Bone marrow (tissue), 2 donors: ENCODE measurements around the gene PKNOX2.

Experiments
- DNase-seq, 2 donors: peaks; one replicate each; lab custom pipeline; 2025; lab: John Stamatoyannopoulos, UW

Gene PKNOX2

DNA sequence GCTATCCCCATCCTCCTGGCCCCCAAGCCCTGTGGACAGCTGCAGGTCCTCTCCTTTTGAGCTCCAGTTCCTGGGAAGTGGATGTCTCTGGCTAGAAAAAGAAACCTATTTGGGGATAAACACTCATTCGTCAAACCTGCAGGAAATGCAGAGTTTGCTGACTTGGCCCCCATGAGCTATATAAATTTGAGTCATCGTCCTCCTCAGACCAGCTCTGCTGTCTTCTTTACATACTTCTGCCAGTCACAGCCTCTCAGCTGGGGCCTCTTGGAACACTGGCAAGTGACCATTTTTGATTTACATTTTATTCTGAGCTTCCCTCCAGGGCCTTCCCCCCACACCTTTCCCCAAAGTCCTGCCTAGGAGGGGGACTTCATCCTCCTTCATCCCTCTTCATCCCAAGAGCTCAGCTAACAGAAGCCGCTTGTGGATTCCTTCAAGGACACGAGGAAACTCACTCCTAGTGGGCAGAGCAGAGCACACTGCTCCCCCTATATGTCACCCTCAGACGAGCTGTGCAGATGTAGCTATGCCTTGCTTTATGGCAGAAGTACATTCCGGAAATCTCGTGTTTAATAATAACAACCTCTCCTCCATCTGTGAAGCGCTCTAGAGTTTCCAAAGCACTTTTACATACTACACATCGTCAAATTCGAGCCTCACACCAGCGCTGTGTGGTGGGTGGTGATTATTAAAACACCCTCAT, 199.7 kb downstream of the PKNOX2 start:
- DNase-seq: no peak

DNA sequence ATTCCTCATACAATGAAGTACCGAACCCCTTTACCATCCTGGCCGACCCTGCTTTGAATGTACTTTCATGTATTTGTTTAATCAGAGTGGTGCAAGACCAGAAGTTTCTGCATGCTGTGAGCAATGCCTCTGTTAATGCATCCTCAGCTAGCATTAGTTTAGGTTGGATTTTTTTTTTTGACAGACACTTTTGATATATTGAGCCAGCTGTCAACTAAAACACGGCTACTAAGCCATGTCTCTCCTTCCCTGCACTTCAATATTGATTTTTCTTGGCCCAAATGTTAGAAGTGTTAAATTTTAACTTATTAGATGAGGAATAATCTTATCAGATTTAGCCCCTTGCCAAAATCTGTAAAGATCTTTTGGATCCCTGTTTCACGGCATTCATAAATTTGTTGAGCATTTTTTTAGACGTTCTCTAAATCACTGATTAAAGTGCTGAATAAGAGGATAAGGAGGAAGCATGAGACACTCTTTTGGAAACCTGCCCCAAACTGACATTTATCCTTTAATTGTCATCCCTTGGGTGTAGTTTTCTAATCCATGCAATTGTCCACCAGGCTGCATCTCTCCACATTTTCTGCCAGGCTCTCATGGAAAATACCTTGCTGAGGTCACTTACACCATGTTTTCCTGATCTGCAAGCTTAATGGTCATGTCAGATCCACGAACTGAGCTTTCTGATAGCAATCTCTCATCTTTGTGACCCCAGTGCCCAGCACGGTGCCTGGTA, 200.8 kb downstream of the PKNOX2 start:
- DNase-seq: no peak

DNA sequence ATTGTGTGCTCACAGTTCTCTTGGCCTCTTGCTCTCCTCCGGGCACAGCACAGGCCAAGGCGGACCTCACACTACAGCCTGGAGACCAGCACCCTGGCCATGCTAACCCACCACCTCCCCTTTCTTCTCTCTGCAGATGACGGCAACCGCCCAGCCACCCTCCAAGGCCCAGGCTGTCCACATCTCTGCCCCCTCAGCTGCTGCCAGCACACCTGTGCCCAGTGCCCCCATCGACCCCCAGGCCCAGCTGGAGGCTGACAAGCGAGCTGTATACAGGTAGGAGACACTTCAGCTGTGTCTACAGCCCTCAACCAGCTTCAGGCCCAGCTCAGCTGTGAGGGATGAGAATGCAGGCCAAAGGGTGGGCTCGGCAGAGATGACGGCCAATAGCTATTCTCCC, 203.2 kb downstream of the PKNOX2 start:
- no peak for DNase-seq

DNA sequence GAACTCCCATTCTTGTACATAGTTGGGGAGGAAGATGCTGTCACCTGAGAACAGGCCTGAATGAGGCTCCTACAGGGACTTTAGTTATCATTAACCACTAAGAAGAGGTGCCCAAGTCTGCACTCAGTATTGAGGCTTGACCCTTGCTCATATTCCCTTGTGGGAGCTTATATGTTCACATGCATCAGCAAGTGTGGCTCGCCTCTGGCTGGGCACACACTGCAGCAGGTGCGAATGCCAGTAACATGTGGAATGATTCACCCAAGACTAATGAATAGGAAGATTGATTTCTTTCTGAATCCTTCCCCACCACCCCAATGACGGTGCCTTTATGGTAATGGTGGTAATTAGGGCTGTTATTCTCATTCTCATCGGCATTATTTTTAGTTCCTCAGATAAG, 204.2 kb downstream of the PKNOX2 start:
- no peak for DNase-seq

DNA sequence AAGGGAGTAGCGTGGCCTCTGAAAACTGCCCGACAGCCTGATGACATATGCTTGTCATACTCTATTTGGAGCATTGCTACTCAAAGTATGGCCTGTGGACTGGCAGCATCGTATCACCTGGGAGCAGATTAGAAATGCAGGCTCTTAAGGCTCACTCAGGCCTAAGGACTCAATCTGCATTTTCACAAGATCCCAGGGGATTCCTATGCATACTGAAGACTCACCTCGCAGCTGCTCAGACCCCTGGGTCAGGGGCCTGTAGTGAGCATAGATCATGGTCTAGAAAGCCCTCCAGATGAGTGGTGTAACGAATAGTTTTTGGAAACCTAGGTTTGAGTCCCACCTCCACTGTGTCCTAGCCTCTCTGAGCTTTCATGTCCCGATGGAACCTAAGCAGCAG, 205.3 kb downstream of the PKNOX2 start:
- DNase-seq: no peak

DNA sequence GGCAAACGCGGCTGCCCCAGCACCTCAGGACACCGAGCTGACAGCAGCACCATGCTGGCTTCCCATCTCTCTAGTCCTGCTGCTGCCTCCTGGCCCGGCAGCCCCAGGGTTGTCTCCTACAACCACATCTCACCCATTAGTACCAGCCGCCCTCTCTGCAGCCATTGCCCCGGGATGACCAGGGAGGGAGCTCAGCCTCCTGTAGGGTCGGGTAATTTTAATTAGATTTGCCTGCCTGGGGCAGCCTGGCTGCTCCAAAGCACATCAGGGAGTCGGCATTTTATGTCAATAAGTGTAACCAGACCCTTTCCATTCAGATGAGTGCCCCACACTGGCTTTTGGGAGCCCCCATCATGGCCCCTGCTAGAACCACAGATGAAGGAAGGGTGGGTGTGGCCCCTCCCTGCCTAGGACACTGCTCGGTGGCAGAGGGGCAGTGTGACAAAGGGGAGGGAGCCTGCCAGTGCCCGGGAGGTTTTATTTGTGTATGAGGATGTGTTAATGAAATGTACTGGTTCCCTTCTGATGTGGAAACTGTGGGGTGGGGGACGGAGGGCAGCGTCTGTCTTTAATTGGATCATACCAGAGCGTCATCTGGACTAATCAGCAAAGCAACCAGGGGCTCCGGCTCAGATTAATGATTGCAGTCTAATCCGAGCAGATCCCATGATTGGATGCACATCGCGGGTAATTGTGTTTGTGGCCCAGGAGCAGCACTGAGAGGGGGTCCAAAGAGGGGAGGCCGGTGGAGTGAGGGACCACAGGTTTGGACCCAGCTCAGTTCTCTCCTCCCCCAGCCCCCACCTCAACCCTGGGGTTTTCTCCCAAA, 206.2 kb downstream of the PKNOX2 start:
- no peak for DNase-seq

DNA sequence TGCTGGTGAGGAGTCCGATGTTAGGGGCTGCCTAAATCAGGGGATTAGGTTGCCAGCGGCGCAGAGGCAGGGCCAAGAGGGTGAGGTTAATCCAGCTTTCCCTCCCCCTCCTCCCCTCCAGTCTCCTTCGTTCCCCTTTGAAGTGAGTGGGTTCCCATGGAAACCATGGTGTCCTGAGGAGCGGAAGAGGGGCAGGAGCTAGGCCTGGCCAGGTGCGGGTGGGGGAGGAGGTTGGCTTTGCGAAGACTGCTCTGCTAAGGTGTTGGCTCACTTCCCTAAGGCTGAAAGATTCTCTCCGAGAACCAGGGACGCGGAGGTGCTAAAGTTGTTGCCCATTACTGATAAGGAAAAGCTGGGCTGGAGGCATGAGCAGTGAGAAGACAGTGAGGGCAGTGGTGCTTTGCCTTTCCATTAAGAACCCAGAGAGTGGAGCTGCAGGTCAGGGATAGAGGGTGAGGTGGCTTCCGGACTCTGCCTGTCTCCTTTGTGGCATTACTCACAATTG, 206.9 kb downstream of the PKNOX2 start:
- no peak for DNase-seq

DNA sequence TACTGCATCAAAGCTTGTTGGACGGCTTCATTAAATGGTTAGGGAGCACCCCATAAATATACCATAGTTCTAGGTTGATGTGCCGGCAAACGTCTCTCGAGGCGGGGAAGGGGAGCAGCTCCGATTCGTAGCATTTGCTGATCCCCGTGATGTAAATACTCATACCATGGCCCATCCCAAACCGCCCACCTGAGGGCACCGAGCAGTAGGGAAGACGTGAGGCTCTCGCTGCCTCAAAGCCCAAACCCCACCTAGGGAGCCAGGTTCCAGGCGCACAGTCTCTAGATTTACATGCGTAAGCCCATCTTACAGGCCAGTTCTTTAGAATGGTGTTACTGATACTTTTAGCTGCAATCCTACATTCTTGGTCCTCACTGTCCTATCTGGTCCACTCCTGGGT, 207.5 kb downstream of the PKNOX2 start:
- DNase-seq: no peak

DNA sequence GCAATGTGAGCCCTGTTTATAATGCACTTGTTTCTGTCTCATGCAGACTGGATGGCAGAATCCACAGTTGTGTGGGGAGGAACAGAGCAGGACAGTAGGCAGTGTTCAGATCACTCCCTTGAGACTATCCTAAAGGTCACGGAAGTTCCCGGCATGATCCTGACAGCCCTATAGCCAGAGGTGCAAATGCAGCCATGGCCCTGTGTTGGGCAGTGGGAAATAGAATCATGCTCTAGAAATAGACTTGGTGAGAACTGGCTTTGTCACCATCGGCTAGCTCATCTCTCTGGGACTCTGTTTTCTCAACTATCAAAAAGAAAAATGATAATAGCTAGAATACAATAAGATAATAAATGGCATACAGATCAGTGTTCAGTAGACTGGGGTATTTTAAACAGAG, 208.4 kb downstream of the PKNOX2 start:
- no peak for DNase-seq

DNA sequence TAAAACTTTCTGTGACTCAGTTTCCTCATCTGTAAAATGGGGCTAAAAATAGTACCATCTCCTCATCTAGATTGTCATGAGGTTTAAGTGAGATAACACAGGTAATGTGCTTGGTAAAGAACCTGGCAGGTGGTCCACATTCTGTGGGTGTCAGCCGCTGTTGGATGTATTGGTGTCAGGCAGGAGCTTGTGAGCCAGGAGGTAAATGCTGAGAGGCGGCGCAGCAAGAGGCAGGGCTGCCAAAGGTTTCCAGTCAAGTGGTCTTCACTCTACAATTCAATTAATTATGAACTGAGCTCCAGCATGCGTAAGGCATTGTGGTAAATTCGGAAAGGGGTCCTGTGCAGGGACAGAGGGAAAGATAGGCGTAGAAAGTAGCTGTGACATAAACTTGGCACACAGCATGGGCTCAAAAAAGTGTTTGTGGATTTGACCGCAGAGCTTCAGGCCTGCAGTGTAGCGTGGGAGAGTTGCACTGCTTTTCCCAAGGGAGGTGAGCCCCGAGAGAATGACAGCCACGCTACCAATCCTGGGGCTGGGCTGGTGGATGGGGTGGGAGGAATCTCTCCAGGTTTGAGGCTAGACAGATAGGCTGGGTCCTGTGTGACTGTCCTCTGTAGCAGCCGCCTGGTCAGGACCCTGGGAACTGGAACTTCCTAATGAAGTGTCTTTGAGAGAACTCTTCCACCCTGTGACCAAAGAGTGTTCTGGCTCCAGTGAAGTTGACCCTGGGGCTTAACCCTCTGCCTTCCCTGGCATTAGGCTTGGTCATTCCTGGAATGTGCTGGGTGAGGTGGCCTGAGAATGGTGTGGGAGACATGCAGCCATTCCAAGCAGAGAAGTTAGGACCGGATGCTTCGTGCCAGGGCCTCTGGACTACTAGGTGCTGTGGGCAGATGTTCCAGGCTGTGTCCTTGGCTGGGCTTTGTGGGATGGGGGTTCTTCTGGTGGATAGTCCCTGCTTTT, 209.2 kb downstream of the PKNOX2 start:
- DNase-seq: no peak

DNA sequence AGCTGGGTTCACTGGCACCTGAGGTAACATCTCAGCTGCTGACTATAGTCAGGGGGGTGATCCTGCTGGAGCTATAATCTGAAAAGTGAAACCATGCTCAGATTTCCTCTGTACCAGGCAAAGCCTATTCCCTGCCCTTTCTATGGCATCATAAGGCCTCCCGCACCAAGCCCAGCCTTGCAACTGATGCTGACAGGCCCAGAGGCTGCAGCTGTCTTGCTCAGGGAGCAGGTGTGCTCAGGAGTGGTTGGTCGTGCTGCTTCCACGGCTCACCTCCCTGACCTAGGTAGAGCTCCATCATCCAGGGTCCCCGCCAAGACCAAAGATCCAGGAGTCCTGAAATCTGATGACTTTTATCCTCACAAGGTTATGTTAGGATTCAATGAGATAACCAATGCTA, 209.8 kb downstream of the PKNOX2 start:
- DNase-seq: no peak

DNA sequence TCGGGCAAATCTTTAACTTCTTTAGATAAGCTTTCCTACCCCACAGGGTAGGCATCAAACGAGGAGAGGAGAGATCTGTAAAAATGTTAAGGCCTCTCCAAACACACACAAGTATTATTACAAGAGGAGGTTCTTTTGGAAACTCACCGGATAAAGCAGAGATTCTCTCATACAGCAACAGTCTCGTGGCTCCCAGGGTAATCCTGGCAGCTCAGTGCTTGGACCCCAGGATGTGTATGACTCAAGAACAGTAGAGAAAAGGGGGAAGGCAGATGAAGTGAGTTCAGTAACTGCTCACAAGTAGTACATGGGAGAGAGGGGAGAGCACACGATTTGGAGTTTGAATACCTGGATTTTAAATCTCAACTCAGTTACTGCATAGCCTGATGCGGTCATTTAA, 210.6 kb downstream of the PKNOX2 start:
- DNase-seq: no peak

DNA sequence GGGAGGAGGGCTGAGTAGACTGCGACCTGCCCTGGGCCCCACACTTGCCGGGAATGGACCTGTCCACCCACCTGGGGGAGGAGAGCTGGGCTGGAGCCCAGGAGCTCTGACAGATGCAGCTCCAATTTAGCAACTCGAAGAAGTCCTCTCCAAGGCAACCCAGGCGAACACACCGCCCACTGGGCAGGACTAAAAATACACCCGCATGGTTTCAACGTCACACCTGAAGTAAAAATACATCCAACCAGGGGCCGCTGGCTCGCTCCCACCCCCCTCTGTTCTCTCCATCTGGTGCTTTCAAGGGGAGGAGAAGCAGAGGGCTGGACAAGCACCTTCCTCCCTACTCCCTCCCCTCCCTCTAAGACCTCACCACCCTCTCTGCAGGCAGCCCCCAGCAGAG, 211.6 kb downstream of the PKNOX2 start:
- no peak for DNase-seq

DNA sequence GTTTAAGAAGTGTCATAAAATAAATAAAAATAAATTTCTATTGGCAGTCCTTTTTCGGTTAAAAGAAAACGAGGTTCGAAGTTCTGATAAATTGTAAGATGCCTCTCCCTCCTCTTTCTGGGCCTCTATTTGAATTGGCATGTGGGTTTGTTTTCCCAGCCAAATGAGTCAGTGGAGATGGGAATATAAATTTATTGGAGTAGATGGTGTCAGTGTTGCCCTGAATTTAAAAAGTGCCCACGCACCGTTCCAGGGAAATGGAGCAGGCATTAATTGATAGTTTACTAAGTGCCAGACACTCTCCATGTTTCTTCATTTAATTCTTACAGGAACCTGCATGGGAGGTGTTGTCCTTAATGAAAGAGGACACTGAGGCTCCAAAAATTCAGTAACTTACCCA, 212.3 kb downstream of the PKNOX2 start:
- no peak for DNase-seq

DNA sequence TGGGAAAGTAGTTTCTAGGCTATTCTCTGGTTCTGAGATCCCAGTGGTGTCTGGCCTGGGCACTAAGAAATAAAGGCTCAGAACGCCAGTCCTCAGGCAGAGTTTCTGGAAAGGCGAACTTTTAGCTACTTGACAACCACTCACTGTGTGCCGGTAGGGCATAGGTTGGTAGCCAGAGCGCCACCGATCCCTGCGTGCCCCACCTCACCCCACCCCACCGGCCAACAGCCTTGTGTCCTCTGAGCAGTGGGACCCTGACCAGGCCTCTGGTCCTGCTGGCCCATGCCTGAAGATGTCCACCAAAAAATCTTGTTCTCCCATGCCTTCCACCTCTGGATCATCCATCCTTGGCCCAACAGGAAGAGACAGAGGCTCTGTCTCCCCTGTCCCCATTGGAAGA, 213.5 kb downstream of the PKNOX2 start:
- DNase-seq: no peak

DNA sequence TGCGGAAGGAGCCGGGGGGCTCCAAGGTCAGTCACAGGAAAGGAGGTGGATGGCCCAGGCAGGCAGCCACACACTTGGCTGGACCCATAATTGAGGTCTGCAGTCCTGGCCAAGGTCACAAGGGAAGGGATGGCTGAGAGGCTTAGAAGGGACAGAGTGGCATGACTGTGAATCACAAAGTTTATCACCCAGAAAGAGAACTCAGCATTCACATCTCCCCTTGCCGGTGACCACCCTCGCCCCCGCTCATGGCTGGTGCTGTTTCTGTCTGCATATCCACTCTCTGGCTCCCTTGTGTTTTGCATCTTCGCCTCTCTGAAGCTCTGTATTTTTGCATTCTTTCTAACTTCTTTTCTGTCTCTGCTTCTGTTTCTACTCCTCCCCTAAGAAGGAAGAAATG, 214.0 kb downstream of the PKNOX2 start:
- DNase-seq: no peak

DNA sequence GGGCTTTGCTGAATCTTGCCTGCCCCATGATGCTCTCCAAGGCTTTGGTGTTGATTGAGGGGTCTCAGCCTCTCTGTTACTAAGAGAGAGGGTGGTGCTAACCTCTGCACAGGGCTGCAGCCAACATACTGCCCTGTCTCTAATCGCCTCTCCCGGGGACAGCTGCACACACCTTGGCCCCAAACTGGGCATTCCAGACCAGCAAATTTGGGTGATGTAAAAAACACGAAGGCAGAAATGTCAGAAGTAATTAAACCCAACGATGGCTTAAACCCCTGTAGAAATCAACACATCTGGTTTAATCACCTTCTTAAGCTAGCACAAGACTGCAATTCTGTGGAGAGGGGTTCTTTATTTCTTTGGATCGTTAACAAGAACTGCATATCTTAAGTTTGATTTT, 215.0 kb downstream of the PKNOX2 start:
- no peak for DNase-seq

DNA sequence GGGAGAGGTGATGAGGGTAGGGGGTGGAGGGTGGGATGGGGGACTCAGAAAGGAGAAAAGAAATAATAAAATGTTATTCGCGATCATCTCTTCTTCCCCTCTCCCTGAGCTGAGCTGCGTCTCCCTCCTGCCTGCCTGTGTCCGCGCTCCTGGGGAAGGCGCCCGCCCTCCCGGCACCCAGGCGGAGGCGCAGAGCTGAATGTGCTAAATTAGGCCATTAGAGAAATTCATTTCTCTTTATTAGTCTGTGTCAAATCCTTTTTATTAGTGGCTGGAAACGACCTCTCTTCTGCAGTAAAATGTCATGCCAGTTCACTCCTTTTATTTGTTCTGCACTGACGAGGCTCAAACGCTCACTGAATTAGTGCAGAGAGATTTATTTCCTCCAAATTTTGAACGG, 215.4 kb downstream of the PKNOX2 start:
- no peak for DNase-seq

DNA sequence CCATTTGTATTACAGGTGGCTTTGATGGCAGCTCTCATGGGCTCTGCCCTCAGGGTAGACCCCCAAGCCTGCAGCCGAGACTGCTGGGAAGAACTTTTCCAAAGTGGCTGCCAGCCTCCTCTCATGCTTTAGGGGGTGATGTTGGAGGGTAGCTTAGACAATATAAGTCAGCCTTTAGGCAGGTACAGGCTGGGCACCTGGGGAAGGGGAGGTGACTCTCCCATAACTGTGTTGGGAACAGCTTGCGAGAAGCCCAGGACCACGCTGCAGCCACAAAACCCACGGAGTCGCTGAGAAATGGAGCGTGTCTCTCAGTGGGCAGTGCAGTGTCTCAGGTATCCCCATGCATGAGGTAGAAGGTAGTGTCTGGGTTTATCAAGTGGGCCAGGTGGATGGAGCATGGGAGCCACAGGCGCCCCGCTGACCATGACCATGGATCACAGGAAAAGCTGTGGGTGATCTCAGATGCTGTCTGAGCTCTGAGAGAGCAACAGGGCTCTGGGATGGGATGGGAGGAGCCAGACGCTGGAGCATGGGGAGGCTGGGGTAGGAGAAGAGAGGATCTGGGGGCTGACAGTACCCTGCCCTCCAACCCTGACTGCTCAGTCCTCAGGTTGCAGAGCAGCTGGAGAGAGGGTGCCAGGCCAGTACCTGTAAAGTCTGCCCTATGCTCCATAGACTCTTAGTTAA, 216.3 kb downstream of the PKNOX2 start:
- DNase-seq: no peak

DNA sequence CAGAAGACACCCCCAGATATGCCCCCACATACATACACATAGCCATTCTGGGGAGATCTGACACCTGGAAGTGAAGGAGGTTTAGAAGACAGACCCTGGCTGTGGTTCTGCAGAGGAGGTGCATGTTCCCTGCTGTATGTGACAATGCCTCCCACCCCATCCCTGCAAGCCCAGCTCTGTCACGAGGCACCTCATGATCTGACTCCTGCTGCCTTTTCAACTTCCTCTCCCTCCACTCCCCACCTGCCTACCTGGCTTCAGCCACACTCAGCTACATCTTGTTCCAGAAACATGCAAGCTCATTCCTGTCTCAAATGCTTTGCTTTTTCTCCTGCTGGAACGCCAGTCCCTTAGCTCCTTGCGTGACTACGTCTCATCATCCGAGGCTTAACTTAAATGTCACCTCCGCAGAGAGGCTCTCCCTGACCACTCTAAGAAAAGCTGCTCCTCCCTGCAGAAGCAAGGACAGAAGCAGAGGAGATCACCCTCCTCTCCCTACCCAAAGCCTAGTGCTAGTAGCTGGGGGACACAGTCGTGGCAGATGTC, 217.0 kb downstream of the PKNOX2 start:
- DNase-seq: no peak

DNA sequence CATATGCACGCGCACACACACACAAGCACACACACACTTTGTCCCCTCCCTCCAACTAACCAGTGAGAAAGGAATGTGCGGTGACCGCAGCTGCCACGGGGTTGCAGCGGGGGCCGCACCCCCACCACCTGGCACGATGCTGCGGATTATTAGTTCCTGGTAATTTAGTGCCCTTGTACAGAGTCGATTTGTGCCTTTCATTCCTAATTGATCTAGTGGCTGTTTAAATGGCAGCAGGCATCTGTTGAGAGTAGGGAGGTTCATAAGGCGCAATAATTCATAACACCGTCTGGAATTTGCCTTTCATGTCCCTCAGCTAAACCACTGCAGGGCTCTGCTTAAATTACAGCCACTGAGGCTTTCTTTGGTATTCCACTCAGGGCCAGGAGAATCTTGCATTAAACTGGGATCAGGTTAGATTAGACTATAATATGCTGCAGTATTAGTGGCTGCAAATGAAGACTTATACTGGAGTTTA, 217.8 kb downstream of the PKNOX2 start:
- DNase-seq: no peak
